Liver (tissue), 9 donors: ENCODE data around the gene KDM3A. TPM values are rescaled to one million over a fixed set of nuclear protein-coding genes. Genes with fewer than 3 reads are reported as not detected.

Experiments used
- DNase-seq: peaks from one replicate; pipeline ENCODE4 v3.0.0-alpha.2; 2017; ENCODE audit warnings: low spot score
- H3K27ac ChIP-seq, 2 donors: one replicate each; pipeline ENCODE4 v1.7.0; 2013; ENCODE audit warnings: inconsistent platforms in 2 of 2, low read length in 2 of 2, control low read depth in 1 of 2, low read depth in 1 of 2, mild to moderate bottlenecking in 1 of 2
- H3K27me3 ChIP-seq, 4 donors: one replicate each; pipeline versions ENCODE4 v1.6.1 to v1.7.0; 2013; ENCODE audit warnings: low read length in 3 of 4, inconsistent platforms in 1 of 4, mild to moderate bottlenecking in 1 of 4, moderate library complexity in 1 of 4; ENCODE audit not compliant: control insufficient read depth in 4 of 4, insufficient read depth in 4 of 4
- H3K36me3 ChIP-seq, 4 donors: one replicate each; pipeline versions ENCODE4 v1.6.1 to v1.7.0; 2013; ENCODE audit warnings: low read length in 3 of 4, mild to moderate bottlenecking in 3 of 4, low read depth in 1 of 4, moderate library complexity in 1 of 4; ENCODE audit not compliant: control insufficient read depth in 4 of 4, insufficient read depth in 3 of 4
- H3K4me1 ChIP-seq, 4 donors: one replicate each; pipeline versions ENCODE4 v1.6.1 to v1.7.0; 2013; ENCODE audit warnings: low read length in 3 of 4, mild to moderate bottlenecking in 3 of 4, moderate library complexity in 1 of 4; ENCODE audit not compliant: control insufficient read depth in 4 of 4, insufficient read depth in 4 of 4
- H3K4me3 ChIP-seq, 3 donors: one replicate each; pipeline versions ENCODE4 v1.6.1 to v1.7.0; 2013; ENCODE audit warnings: low read length in 3 of 3, control low read depth in 1 of 3, low read depth in 1 of 3, mild to moderate bottlenecking in 1 of 3
- H3K9ac ChIP-seq, 2 donors: one replicate each; pipeline ENCODE4 v1.7.0; 2013; ENCODE audit warnings: low read length in 2 of 2, mild to moderate bottlenecking in 2 of 2, moderate library complexity in 2 of 2, control low read depth in 1 of 2, low read depth in 1 of 2
- H3K9me3 ChIP-seq, 4 donors: one replicate each; pipeline versions ENCODE4 v1.6.1 to v1.7.0; 2013; ENCODE audit warnings: low read length in 3 of 4; ENCODE audit not compliant: control insufficient read depth in 4 of 4
- EGR1 ChIP-seq, 2 donors: IDR thresholded peaks; 2 replicates each; pipeline ENCODE4 v1.6.1; 2016 to 2018; ENCODE audit warnings: antibody characterized with exemption in 2 of 2, low read depth in 2 of 2
- FOXA1 ChIP-seq: IDR thresholded peaks from 2 replicates; pipeline ENCODE4 v1.6.1; 2016; ENCODE audit warnings: antibody characterized with exemption
- FOXA2 ChIP-seq: IDR thresholded peaks from 2 replicates; pipeline ENCODE4 v1.6.1; 2016; ENCODE audit warnings: antibody characterized with exemption
- HNF4A ChIP-seq, 2 donors: conservative IDR thresholded peaks; 2 replicates each; pipeline ENCODE4 v1.6.1; 2016; ENCODE audit warnings: antibody characterized with exemption in 2 of 2, mild to moderate bottlenecking in 2 of 2
- HNF4G ChIP-seq: IDR thresholded peaks from 2 replicates; pipeline ENCODE4 v1.6.1; 2016; ENCODE audit warnings: antibody characterized with exemption
- NR2F2 ChIP-seq: IDR thresholded peaks from 2 replicates; pipeline ENCODE4 v1.6.1; 2016; ENCODE audit warnings: antibody characterized with exemption
- RAD21 ChIP-seq, 2 donors: IDR thresholded peaks; 2 replicates each; pipeline ENCODE4 v1.6.1; 2016; ENCODE audit warnings: antibody characterized with exemption in 2 of 2, mild to moderate bottlenecking in 2 of 2
- RXRA ChIP-seq, 2 donors: IDR thresholded peaks; 2 replicates each; pipeline ENCODE4 v1.6.1; 2017 to 2018; ENCODE audit warnings: antibody characterized with exemption in 2 of 2, mild to moderate bottlenecking in 1 of 2
- SP1 ChIP-seq: IDR thresholded peaks from 2 replicates; pipeline ENCODE4 v1.6.1; 2018; ENCODE audit warnings: antibody characterized with exemption, mild to moderate bottlenecking
- TAF1 ChIP-seq: conservative IDR thresholded peaks from 2 replicates; pipeline ENCODE4 v1.6.1; 2016; ENCODE audit warnings: antibody characterized with exemption, mild to moderate bottlenecking
- YY1 ChIP-seq: IDR thresholded peaks from 2 replicates; pipeline ENCODE4 v1.6.1; 2016; ENCODE audit warnings: antibody characterized with exemption, mild to moderate bottlenecking
- WGBS: extraction: QIAGEN DNeasy Blood & Tissue Kit; methylation state at CpG from one replicate; pipeline ENCODE4 v1.1.7; 2013; 5-methylcytosine and 5-hydroxymethylcytosine counted together
- polyA plus RNA-seq, 2 donors: library from polyadenylated mRNA; stranded (reverse) in 1 of 2; unstranded in 1 of 2; fragments of 200-250 nt in 1 of 2; fragments of >200 nt in 1 of 2; fragmentation: Nextera tagmentation in 1 of 2; extraction: Ambion mirVana in 1 of 2; gene quantifications; one replicate each; pipeline versions ENCODE4 v1.2.1 to v1.2.3, GENCODE V29; 2013 to 2015
- total RNA-seq, 2 donors: library from RNA; depleted of rRNA; stranded (reverse); fragments of >200 nt; gene quantifications; one replicate each; pipeline ENCODE4 v1.2.3, GENCODE V29; 2014
- TF ChIP-seq, protein P1 (sequence below): IDR thresholded peaks from 2 replicates; pipeline ENCODE4 v1.6.1; 2016; ENCODE audit warnings: antibody characterized with exemption
- TF ChIP-seq, protein P2 (sequence below): IDR thresholded peaks from 2 replicates; pipeline ENCODE4 v1.6.1; 2016; ENCODE audit warnings: antibody characterized with exemption
- TF ChIP-seq, protein P3 (sequence below): fragments of 150-350 bp; IDR thresholded peaks from 2 replicates; pipeline ENCODE4 v1.5.1; 2017; ENCODE audit warnings: improper control_type of control experiment, low read depth, low read length; ENCODE audit not compliant: missing input control
- TF ChIP-seq, protein P4 (sequence below): IDR thresholded peaks from 2 replicates; pipeline ENCODE4 v1.6.1; 2016; ENCODE audit warnings: antibody characterized with exemption, mild to moderate bottlenecking
- donor health status: healthy.
- donor health status: healthy.
- donor health status: healthy.
- donor health status: healthy.
- donor health status: healthy.

The KDM3A gene
- total and polyA plus RNA-seq, 4 donors, result 3.9 to 19.8 (median 8.3) TPM

DNA sequence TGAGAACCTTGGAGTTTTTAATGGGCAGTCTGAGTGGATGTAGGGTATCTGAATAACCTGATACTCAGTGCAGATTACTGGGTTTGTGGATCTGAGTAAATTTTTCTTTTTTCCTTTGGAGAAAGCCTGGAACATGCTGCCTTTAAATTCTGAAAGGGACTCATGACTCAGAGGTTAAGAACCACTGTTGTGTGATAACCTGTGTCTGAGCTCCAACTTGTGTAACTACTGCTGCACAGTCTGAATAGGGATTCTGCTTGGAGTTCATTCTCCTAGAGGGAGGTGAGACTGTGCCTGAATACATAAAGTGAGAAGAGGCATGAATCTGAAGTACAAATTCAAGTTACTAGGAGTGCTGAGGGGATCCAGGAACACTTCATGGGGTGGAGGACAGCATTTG, 36.2 kb downstream of the KDM3A start:
- TF ChIP-seq RXRA (IDR thresholded peaks at IDR 0.05) (no peak), NR2F2 (no peak), YY1 (no peak), HNF4A (conservative IDR thresholded peaks at IDR 0.05) (no peak), RAD21 (IDR thresholded peaks at IDR 0.05) (no peak)
- TF ChIP-seq, protein P1, sequence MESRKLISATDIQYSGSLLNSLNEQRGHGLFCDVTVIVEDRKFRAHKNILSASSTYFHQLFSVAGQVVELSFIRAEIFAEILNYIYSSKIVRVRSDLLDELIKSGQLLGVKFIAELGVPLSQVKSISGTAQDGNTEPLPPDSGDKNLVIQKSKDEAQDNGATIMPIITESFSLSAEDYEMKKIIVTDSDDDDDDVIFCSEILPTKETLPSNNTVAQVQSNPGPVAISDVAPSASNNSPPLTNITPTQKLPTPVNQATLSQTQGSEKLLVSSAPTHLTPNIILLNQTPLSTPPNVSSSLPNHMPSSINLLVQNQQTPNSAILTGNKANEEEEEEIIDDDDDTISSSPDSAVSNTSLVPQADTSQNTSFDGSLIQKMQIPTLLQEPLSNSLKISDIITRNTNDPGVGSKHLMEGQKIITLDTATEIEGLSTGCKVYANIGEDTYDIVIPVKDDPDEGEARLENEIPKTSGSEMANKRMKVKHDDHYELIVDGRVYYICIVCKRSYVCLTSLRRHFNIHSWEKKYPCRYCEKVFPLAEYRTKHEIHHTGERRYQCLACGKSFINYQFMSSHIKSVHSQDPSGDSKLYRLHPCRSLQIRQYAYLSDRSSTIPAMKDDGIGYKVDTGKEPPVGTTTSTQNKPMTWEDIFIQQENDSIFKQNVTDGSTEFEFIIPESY, result no peak
- TF ChIP-seq, protein P2, sequence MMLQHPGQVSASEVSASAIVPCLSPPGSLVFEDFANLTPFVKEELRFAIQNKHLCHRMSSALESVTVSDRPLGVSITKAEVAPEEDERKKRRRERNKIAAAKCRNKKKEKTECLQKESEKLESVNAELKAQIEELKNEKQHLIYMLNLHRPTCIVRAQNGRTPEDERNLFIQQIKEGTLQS, result no peak
- no peak overlapping the region for H3K27ac ChIP-seq
- H3K4me1 ChIP-seq, result peaks cover 3 to 11% (median 7%) of the 10 kb centered on the region in 4 donors
- H3K27me3 ChIP-seq, result no peaks in the 10 kb centered on the region
- no peak overlapping the region for H3K4me3 ChIP-seq
- H3K9ac ChIP-seq, result no peak overlapping the region
- no peak for DNase-seq
- peaks cover 18 to 52% (median 48%) of the 10 kb centered on the region in 4 donors for H3K36me3 ChIP-seq
- H3K9me3 ChIP-seq, result no peaks in the 10 kb centered on the region

DNA sequence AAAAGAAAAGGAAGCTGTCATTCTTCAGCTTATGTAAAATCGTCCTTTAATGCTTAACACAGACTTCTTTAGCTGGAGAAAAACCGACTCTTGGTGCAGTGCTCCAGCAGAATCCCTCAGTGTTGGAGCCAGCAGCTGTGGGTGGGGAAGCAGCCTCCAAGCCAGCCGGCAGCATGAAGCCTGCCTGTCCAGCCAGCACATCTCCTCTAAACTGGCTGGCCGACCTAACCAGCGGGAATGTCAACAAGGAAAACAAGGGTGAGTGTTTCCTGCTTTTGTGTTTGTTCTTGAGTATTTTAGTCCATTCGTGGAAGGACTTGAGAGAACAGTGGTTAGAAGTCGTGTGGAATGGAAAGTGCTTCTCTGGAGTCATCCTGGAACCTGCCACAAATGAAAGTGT, 38.9 kb downstream of the KDM3A start:
- Histone ChIP-seq H3K9me3 (no peaks in the 10 kb centered on the region), H3K36me3 (peaks cover 16 to 68% (median 66%) of the 10 kb centered on the region in 4 donors), H3K27ac (no peak overlapping the region), H3K4me3 (no peak overlapping the region), H3K4me1 (peaks cover 3 to 11% (median 7%) of the 10 kb centered on the region in 4 donors), H3K27me3 (no peaks in the 10 kb centered on the region), H3K9ac (no peak overlapping the region)
- no peak for DNase-seq
- TF ChIP-seq FOXA2 (no peak), EGR1 (IDR thresholded peaks at IDR 0.05; ENCODE audit: low read depth in 2 of 2) (no peak), FOXA1 (no peak), HNF4A (conservative IDR thresholded peaks at IDR 0.05) (no peak), YY1 (no peak), RXRA (IDR thresholded peaks at IDR 0.05) (no peak), HNF4G (no peak), NR2F2 (no peak), SP1 (no peak)
- TF ChIP-seq, protein P3, sequence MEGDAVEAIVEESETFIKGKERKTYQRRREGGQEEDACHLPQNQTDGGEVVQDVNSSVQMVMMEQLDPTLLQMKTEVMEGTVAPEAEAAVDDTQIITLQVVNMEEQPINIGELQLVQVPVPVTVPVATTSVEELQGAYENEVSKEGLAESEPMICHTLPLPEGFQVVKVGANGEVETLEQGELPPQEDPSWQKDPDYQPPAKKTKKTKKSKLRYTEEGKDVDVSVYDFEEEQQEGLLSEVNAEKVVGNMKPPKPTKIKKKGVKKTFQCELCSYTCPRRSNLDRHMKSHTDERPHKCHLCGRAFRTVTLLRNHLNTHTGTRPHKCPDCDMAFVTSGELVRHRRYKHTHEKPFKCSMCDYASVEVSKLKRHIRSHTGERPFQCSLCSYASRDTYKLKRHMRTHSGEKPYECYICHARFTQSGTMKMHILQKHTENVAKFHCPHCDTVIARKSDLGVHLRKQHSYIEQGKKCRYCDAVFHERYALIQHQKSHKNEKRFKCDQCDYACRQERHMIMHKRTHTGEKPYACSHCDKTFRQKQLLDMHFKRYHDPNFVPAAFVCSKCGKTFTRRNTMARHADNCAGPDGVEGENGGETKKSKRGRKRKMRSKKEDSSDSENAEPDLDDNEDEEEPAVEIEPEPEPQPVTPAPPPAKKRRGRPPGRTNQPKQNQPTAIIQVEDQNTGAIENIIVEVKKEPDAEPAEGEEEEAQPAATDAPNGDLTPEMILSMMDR, result no peak
- TF ChIP-seq, protein P2, result no peak
- 69% methylated on average over 7 of the region's 7 CpGs for WGBS

DNA sequence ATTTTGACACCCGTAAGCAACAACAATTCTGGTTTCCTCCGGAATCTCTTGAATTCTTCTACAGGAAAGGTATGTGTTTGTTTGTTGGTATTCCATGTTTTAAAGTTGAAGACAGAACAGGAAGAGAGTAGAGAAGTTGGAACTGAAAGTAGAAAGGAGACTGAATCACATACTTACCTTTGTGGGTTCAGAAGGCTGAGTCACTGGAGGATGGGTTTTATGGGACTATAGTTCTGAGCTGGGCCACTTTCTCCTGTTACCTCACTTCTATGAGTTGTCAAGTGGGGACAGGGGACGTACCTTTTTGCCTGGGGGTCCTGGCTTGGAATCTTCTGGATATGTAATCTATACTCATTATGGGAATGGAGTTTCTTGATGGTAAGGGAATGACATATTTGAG, 40.9 kb downstream of the KDM3A start:
- Histone ChIP-seq H3K4me3 (no peak overlapping the region), H3K36me3 (peaks cover 21 to 83% (median 73%) of the 10 kb centered on the region in 4 donors), H3K4me1 (peaks cover 0 to 2% (median under 1%) of the 10 kb centered on the region in 4 donors), H3K27me3 (no peaks in the 10 kb centered on the region), H3K27ac (no peak overlapping the region), H3K9ac (no peak overlapping the region), H3K9me3 (no peaks in the 10 kb centered on the region)
- no peak for DNase-seq
- TF ChIP-seq, protein P4, sequence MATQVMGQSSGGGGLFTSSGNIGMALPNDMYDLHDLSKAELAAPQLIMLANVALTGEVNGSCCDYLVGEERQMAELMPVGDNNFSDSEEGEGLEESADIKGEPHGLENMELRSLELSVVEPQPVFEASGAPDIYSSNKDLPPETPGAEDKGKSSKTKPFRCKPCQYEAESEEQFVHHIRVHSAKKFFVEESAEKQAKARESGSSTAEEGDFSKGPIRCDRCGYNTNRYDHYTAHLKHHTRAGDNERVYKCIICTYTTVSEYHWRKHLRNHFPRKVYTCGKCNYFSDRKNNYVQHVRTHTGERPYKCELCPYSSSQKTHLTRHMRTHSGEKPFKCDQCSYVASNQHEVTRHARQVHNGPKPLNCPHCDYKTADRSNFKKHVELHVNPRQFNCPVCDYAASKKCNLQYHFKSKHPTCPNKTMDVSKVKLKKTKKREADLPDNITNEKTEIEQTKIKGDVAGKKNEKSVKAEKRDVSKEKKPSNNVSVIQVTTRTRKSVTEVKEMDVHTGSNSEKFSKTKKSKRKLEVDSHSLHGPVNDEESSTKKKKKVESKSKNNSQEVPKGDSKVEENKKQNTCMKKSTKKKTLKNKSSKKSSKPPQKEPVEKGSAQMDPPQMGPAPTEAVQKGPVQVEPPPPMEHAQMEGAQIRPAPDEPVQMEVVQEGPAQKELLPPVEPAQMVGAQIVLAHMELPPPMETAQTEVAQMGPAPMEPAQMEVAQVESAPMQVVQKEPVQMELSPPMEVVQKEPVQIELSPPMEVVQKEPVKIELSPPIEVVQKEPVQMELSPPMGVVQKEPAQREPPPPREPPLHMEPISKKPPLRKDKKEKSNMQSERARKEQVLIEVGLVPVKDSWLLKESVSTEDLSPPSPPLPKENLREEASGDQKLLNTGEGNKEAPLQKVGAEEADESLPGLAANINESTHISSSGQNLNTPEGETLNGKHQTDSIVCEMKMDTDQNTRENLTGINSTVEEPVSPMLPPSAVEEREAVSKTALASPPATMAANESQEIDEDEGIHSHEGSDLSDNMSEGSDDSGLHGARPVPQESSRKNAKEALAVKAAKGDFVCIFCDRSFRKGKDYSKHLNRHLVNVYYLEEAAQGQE, result no peak
- TF ChIP-seq YY1 (no peak), HNF4G (no peak), TAF1 (no peak), NR2F2 (no peak), FOXA1 (no peak), RAD21 (IDR thresholded peaks at IDR 0.05) (no peak), EGR1 (IDR thresholded peaks at IDR 0.05; ENCODE audit: low read depth in 2 of 2) (no peak)
- TF ChIP-seq, protein P2, result no peak
- TF ChIP-seq, protein P1, result no peak
- 96% methylated on average over 3 of the region's 3 CpGs for WGBS
